ENCODE measurements around the gene PCLAF. TPM values are rescaled to one million over a fixed set of nuclear protein-coding genes. Genes with fewer than 3 reads are reported as not detected.
"Not testable (repeated sequence)": the region's sequence is repeated elsewhere in the genome, so short reads cannot be mapped to it uniquely, and the experiment has no call there.

The PCLAF gene
- total RNA-seq, 1 donor from 2014 or later: 10.9 TPM

- DNase-seq (ENCODE audit: extremely low read depth, low read depth, low spot score): not testable (repeated sequence)
These were observed 54.8 kb downstream of the PCLAF start for GRCh38 chr15:64326458-64326857.

- no peak for DNase-seq (ENCODE audit: extremely low read depth, low read depth, low spot score)
These were observed 56.9 kb downstream of the PCLAF start for GRCh38 chr15:64324165-64324877.

GRCh38 chr15:64315216-64315615 is 66.0 kb downstream of the PCLAF start:
- no peak for DNase-seq (ENCODE audit: extremely low read depth, low read depth, low spot score)

- no peak for DNase-seq (ENCODE audit: extremely low read depth, low read depth, low spot score)
These were observed 66.8 kb downstream of the PCLAF start for GRCh38 chr15:64314456-64314855.

Other genes with a start within 250 kb of the PCLAF start
- gene SNX22, start 229.7 kb downstream of the PCLAF start, total RNA-seq: 0.64 TPM in 1 of 2 replicates, not detected in the other
- gene PPIB, start 218.4 kb downstream of the PCLAF start, total RNA-seq: 581 and 692 TPM in 2 replicates
- 27.2 and 41.9 TPM in 2 replicates for gene CSNK1G1, start 25.3 kb downstream of the PCLAF start, total RNA-seq
- gene TRIP4, start 6.4 kb upstream of the PCLAF start, total RNA-seq: 17.8 and 18.3 TPM in 2 replicates
- gene ZNF609, start 79.1 kb upstream of the PCLAF start, total RNA-seq: 27.8 and 40.0 TPM in 2 replicates

Measured in glomerular endothelial cell (primary cell).